ENCODE data around the gene FBN1. TPM values are rescaled to one million over a fixed set of nuclear protein-coding genes. Genes with fewer than 3 reads are reported as not detected.
A peak's percentile ranks its signal among the peaks of the same experiment; 100 is the strongest.

Gene FBN1
- total RNA-seq, 1 experiment from 2014 or later: 6.7 TPM

DNA sequence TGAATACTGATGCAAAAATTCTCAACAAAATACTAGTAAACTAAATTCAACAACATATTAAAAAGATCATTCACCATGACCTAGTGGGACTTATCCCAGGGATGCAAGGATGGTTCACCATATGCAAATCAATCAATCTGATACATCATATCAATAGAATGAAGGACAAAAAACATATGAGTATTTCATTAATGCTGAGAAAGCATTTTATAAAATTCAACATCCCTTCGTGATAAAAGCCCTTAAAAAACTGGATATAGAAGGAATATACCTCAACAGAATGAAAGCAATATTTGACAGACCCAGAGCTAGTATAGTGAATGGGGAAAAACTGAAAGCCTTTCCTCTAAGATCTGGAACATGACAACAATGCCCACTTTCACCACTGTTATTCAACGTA is 43.0 kb upstream of the FBN1 start:
- no peak overlapping the region for H3K9ac ChIP-seq (ENCODE audit: low read length)
- H3K4me1 ChIP-seq (ENCODE audit: insufficient read depth, low read length): peaks cover 8% of the 10 kb centered on the region
- no peaks in the 10 kb centered on the region for H3K79me2 ChIP-seq (ENCODE audit: low read length)
- no TSS peak for BruUV-seq (replicated peaks)
- H3F3A ChIP-seq (ENCODE audit: low read length, unreplicated experiment): no peaks in the 10 kb centered on the region
- no peaks in the 10 kb centered on the region for H3K27me3 ChIP-seq (ENCODE audit: low read length)
- TF ChIP-seq, protein P1, sequence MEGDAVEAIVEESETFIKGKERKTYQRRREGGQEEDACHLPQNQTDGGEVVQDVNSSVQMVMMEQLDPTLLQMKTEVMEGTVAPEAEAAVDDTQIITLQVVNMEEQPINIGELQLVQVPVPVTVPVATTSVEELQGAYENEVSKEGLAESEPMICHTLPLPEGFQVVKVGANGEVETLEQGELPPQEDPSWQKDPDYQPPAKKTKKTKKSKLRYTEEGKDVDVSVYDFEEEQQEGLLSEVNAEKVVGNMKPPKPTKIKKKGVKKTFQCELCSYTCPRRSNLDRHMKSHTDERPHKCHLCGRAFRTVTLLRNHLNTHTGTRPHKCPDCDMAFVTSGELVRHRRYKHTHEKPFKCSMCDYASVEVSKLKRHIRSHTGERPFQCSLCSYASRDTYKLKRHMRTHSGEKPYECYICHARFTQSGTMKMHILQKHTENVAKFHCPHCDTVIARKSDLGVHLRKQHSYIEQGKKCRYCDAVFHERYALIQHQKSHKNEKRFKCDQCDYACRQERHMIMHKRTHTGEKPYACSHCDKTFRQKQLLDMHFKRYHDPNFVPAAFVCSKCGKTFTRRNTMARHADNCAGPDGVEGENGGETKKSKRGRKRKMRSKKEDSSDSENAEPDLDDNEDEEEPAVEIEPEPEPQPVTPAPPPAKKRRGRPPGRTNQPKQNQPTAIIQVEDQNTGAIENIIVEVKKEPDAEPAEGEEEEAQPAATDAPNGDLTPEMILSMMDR (conservative IDR thresholded peaks at IDR 0.05; ENCODE audit: low read depth, low read length): no peak
- TF ChIP-seq EZH2phosphoT487 (IDR thresholded peaks at IDR 0.05; ENCODE audit: borderline replicate concordance, low read length): no peak
- no peak for TF ChIP-seq EZH2 (IDR thresholded peaks at IDR 0.05; ENCODE audit: low read length, unreplicated experiment)
- H3K27ac ChIP-seq (ENCODE audit: low read length): no peak overlapping the region
- H4K20me1 ChIP-seq (ENCODE audit: low read length): no peaks in the 10 kb centered on the region
- no peaks in the 10 kb centered on the region for H3K36me3 ChIP-seq (ENCODE audit: low read depth, low read length)
- no peaks in the 10 kb centered on the region for H3K9me3 ChIP-seq (ENCODE audit: low read length)
- DNase-seq (no peak), ATAC-seq (no peak)
- intact Hi-C loops (cut with micrococcal nuclease): no loop called here
- ChIA-PET CTCF (no interaction called here), POLR2A (ENCODE audit: unreplicated experiment) (no interaction called here)
- no peak overlapping the region for H2AFZ ChIP-seq (ENCODE audit: low read length)
- no peak overlapping the region for H3K4me3 ChIP-seq (ENCODE audit: low read length)
- H3K9me2 ChIP-seq (replicated peaks; ENCODE audit: low read length): no peaks in the 10 kb centered on the region
- H3K4me2 ChIP-seq (ENCODE audit: low read length): no peak overlapping the region

DNA sequence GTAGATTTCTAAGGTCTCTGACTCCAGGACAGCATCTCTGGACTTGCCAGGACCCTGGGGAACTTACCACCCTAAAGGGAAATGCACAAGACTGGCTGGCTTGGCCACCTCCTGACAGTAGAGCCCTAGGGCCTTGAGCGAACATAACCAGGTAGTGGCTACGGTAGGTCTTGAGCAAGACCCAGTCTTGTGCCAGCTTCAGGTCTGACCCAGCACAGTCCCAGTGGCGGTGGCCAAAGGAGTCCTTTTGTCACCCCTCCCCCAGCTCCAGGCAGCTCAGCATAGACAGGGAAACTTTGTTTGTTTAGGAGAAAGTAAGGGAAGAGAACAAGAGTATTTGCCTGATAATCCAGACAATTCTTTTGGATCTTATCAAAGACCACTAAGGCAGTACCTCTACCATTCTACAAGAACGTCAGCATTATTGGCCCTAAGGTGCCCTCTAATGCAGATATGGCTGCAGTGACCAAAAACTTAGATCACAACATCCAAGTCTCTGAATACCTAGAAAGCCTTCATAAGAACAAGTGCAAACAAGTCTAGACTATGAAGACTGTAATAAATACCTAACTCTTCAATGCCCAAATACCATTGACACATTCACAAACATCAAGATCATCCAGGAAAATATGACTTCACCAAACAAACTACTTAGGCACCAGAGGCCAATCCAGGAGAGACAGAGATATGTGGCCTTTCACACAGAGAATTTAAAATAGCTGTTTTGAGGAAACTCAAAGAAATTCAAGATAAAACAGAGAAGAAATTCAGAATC is 38.7 kb upstream of the FBN1 start:
- Histone ChIP-seq H3K9me3 (ENCODE audit: low read length) (no peaks in the 10 kb centered on the region), H3K9me2 (replicated peaks; ENCODE audit: low read length) (no peaks in the 10 kb centered on the region), H3K79me2 (ENCODE audit: low read length) (no peaks in the 10 kb centered on the region), H3K27ac (ENCODE audit: low read length) (peak overlapping the region; percentile 98), H3K9ac (ENCODE audit: low read length) (no peak overlapping the region), H3K27me3 (ENCODE audit: low read length) (no peaks in the 10 kb centered on the region), H4K20me1 (ENCODE audit: low read length) (no peaks in the 10 kb centered on the region), H2AFZ (ENCODE audit: low read length) (no peak overlapping the region), H3F3A (ENCODE audit: low read length, unreplicated experiment) (peaks cover 6% of the 10 kb centered on the region), H3K4me3 (ENCODE audit: low read length) (no peak overlapping the region), H3K36me3 (ENCODE audit: low read depth, low read length) (no peaks in the 10 kb centered on the region), H3K4me1 (ENCODE audit: insufficient read depth, low read length) (peaks cover 44% of the 10 kb centered on the region), H3K4me2 (ENCODE audit: low read length) (no peak overlapping the region)
- TF ChIP-seq EZH2phosphoT487 (IDR thresholded peaks at IDR 0.05; ENCODE audit: borderline replicate concordance, low read length): no peak
- TF ChIP-seq, protein P1 (conservative IDR thresholded peaks at IDR 0.05; ENCODE audit: low read depth, low read length): no peak
- TF ChIP-seq EZH2 (IDR thresholded peaks at IDR 0.05; ENCODE audit: low read length, unreplicated experiment): no peak
- CTCF ChIA-PET: no interaction called here
- BruUV-seq (replicated peaks): no TSS peak
- POLR2A ChIA-PET (ENCODE audit: unreplicated experiment): no interaction called here
- intact Hi-C loops (cut with micrococcal nuclease): no loop called here
- ATAC-seq (no peak), DNase-seq (peak; percentile 2)

DNA sequence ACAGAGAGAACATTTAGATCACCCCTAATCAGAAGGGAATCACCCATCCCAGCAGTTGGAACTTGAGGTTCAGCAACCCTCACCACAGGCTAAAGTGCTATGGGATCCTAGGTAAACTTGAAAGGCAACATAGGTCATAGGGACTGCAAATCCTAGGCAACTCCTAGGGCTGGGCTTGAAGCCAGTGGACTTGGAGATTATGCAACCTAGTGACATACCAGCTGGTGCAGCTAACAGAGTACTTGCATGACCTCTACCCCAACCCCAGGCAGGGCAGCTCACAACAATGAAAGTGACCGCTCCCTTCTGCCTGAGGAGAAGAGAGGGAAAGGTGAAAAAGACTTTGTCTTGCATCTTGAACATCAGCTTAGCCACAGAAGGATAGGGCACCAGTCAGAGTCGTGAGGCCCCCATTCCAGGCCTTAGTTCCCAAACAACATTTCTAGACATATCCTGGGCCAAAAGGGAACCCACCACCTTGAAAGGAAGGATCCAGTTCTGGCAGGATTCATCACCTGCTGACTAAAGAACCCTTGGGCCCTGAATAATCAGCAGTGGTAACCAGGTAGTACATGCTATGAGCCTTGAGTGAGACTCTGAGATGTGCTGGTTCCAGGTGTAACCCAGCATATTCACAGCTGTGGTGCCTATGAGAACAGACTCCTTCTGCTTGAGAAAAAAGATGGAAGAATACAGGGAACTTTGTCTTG is 37.6 kb upstream of the FBN1 start:
- CTCF ChIA-PET: no interaction called here
- Histone ChIP-seq H3K36me3 (ENCODE audit: low read depth, low read length) (no peaks in the 10 kb centered on the region), H3K4me1 (ENCODE audit: insufficient read depth, low read length) (peaks cover 44% of the 10 kb centered on the region), H3K4me3 (ENCODE audit: low read length) (no peak overlapping the region), H3K9me2 (replicated peaks; ENCODE audit: low read length) (no peaks in the 10 kb centered on the region), H3K4me2 (ENCODE audit: low read length) (peak overlapping the region; percentile 66), H4K20me1 (ENCODE audit: low read length) (no peaks in the 10 kb centered on the region), H3K27me3 (ENCODE audit: low read length) (no peaks in the 10 kb centered on the region), H3F3A (ENCODE audit: low read length, unreplicated experiment) (peaks cover 6% of the 10 kb centered on the region), H3K9ac (ENCODE audit: low read length) (peak overlapping the region; percentile 77; the same call in 1 of the 2 replicates), H3K27ac (ENCODE audit: low read length) (peak overlapping the region; percentile 98), H3K79me2 (ENCODE audit: low read length) (no peaks in the 10 kb centered on the region), H3K9me3 (ENCODE audit: low read length) (no peaks in the 10 kb centered on the region), H2AFZ (ENCODE audit: low read length) (no peak overlapping the region)
- peak; percentile 76 for DNase-seq
- intact Hi-C loops (cut with micrococcal nuclease): no loop called here
- ATAC-seq: peak; percentile 2; the same call in 1 of the 2 replicates
- POLR2A ChIA-PET (ENCODE audit: unreplicated experiment): no interaction called here
- no TSS peak for BruUV-seq (replicated peaks)
- TF ChIP-seq EZH2 (IDR thresholded peaks at IDR 0.05; ENCODE audit: low read length, unreplicated experiment) (no peak), EZH2phosphoT487 (IDR thresholded peaks at IDR 0.05; ENCODE audit: borderline replicate concordance, low read length) (no peak)
- TF ChIP-seq, protein P1 (conservative IDR thresholded peaks at IDR 0.05; ENCODE audit: low read depth, low read length): no peak
